GM19372 (cell line): Measurements from ENCODE around the gene RHCE.
A peak's percentile ranks its signal among the peaks of the same experiment; 100 is the strongest.
"Not testable (repeated sequence)": the region's sequence is repeated elsewhere in the genome, so short reads cannot be mapped to it uniquely, and the experiment has no call there.

Experiments
- ATAC-seq: cut with Tn5 transposase; IDR thresholded peaks from one replicate; pipeline ENCODE4 v1.9.1; 2021; ENCODE audit warnings: mild to moderate bottlenecking, low read depth, moderate library complexity; ENCODE audit not compliant: unreplicated experiment

Gene RHCE

GRCh38 chr1:25433389-25434186, 13.0 kb upstream of the RHCE start:
- ATAC-seq: no peak

GRCh38 chr1:25432749-25433388, 12.2 kb upstream of the RHCE start:
- ATAC-seq: no peak

- ATAC-seq: no peak
Observed at GRCh38 chr1:25431955-25432719, 11.5 kb upstream of the RHCE start.

- ATAC-seq: peak; percentile 25
Observed at GRCh38 chr1:25430967-25431881, 10.6 kb upstream of the RHCE start.

GRCh38 chr1:25430073-25430966, 9.7 kb upstream of the RHCE start, which contains the start of gene MACO1:
Gene MACO1 (plus strand): TSS chr1:25430897. CDS start chr1:25431099, 202 bp downstream.
- peak; percentile 86 for ATAC-seq

- no peak for ATAC-seq
Observed at GRCh38 chr1:25428475-25429166, 8.0 kb upstream of the RHCE start.

- no peak for ATAC-seq
Observed at GRCh38 chr1:25427696-25428095, 7.1 kb upstream of the RHCE start.

GRCh38 chr1:25425098-25426085, 4.8 kb upstream of the RHCE start:
- ATAC-seq: no peak

GRCh38 chr1:25423206-25423605, 2.6 kb upstream of the RHCE start:
- not testable (repeated sequence) for ATAC-seq

GRCh38 chr1:25419339-25419738, 1.3 kb downstream of the RHCE start:
- ATAC-seq: not testable (repeated sequence)

- ATAC-seq: not testable (repeated sequence)
Observed at GRCh38 chr1:25417280-25417679, 3.3 kb downstream of the RHCE start.

GRCh38 chr1:25414578-25414977, 6.0 kb downstream of the RHCE start:
- not testable (repeated sequence) for ATAC-seq

GRCh38 chr1:25414157-25414556, 6.5 kb downstream of the RHCE start:
- not testable (repeated sequence) for ATAC-seq

GRCh38 chr1:25412872-25413623, 7.6 kb downstream of the RHCE start:
- not testable (repeated sequence) for ATAC-seq

- not testable (repeated sequence) for ATAC-seq
Observed at GRCh38 chr1:25409641-25410427, 10.8 kb downstream of the RHCE start.
